ENCODE data around the gene KRTAP19-4. TPM values are rescaled to one million over a fixed set of nuclear protein-coding genes. Genes with fewer than 3 reads are reported as not detected.

KRTAP19-4 gene
- total RNA-seq, 1 experiment from 2014 or later = not detected

DNA sequence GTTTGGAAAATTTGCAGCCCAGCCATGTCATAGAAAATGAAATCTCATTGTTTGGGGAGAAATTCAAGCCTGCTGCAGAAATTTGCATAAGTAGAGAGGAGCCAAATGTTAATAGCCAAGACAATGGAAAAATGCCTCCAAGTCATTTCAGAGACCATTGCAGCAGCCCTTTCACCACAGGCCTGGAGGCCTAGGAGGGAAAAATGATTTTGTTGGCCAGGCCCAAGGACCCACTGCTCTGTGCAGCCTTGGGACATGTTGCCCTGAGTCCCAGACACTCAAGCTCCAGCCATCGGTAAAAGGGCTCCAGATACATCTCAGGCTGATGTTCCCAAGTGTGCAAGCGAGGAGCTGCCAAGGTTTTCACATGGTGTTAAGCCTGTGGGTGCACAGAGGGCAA lies 10.8 kb downstream of the KRTAP19-4 start:
- Histone ChIP-seq H3K4me1 (ENCODE audit: control insufficient read depth, insufficient read depth, low read length) (no peaks in the 10 kb centered on the region), H3K36me3 (ENCODE audit: control insufficient read depth, insufficient read depth, low read length) (no peaks in the 10 kb centered on the region), H3K9me3 (ENCODE audit: control insufficient read depth, insufficient read depth, low read depth, low read length) (no peaks in the 10 kb centered on the region), H3K27me3 (ENCODE audit: control insufficient read depth, insufficient read depth, low read length) (no peaks in the 10 kb centered on the region), H3K27ac (ENCODE audit: low read length) (no peak overlapping the region), H3K4me3 (ENCODE audit: low read depth in 2 of 2, low read length in 2 of 2) (no peak overlapping the region)
- intact Hi-C loops (cut with micrococcal nuclease; ENCODE audit: unreplicated experiment) = no loop called here
- in situ Hi-C loops (cut with HindIII; ENCODE audit: low pct_unique_long_range_greater_than_20kb, low sequenced_read_pairs) = no loop called here
- DNase-seq (ENCODE audit: low read depth, low spot score) (no peak), ATAC-seq (no peak)
- ChIA-PET POLR2A (no interaction called here), CTCF (no interaction called here)
- BruUV-seq (replicated peaks) = no TSS peak
- TF ChIP-seq SIN3A (IDR thresholded peaks at IDR 0.05; ENCODE audit: borderline replicate concordance, insufficient read depth, low read depth, low read length) (no peak), TCF7L2 (IDR thresholded peaks at IDR 0.05; ENCODE audit: low read depth, low read length) (no peak), POLR2AphosphoS5 (IDR thresholded peaks at IDR 0.05; ENCODE audit: low read depth, low read length) (no peak)
- TF ChIP-seq, protein P1, sequence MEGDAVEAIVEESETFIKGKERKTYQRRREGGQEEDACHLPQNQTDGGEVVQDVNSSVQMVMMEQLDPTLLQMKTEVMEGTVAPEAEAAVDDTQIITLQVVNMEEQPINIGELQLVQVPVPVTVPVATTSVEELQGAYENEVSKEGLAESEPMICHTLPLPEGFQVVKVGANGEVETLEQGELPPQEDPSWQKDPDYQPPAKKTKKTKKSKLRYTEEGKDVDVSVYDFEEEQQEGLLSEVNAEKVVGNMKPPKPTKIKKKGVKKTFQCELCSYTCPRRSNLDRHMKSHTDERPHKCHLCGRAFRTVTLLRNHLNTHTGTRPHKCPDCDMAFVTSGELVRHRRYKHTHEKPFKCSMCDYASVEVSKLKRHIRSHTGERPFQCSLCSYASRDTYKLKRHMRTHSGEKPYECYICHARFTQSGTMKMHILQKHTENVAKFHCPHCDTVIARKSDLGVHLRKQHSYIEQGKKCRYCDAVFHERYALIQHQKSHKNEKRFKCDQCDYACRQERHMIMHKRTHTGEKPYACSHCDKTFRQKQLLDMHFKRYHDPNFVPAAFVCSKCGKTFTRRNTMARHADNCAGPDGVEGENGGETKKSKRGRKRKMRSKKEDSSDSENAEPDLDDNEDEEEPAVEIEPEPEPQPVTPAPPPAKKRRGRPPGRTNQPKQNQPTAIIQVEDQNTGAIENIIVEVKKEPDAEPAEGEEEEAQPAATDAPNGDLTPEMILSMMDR (IDR thresholded peaks at IDR 0.05) = no peak
- TF ChIP-seq, protein P2, sequence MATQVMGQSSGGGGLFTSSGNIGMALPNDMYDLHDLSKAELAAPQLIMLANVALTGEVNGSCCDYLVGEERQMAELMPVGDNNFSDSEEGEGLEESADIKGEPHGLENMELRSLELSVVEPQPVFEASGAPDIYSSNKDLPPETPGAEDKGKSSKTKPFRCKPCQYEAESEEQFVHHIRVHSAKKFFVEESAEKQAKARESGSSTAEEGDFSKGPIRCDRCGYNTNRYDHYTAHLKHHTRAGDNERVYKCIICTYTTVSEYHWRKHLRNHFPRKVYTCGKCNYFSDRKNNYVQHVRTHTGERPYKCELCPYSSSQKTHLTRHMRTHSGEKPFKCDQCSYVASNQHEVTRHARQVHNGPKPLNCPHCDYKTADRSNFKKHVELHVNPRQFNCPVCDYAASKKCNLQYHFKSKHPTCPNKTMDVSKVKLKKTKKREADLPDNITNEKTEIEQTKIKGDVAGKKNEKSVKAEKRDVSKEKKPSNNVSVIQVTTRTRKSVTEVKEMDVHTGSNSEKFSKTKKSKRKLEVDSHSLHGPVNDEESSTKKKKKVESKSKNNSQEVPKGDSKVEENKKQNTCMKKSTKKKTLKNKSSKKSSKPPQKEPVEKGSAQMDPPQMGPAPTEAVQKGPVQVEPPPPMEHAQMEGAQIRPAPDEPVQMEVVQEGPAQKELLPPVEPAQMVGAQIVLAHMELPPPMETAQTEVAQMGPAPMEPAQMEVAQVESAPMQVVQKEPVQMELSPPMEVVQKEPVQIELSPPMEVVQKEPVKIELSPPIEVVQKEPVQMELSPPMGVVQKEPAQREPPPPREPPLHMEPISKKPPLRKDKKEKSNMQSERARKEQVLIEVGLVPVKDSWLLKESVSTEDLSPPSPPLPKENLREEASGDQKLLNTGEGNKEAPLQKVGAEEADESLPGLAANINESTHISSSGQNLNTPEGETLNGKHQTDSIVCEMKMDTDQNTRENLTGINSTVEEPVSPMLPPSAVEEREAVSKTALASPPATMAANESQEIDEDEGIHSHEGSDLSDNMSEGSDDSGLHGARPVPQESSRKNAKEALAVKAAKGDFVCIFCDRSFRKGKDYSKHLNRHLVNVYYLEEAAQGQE (IDR thresholded peaks at IDR 0.05; ENCODE audit: insufficient read depth in 1 of 2, low read depth in 2 of 2, low read length in 1 of 2) = no peak

GRCh38 chr21:30482130-30482529 lies 14.8 kb downstream of the KRTAP19-4 start:
- TF ChIP-seq, protein P1 (IDR thresholded peaks at IDR 0.05) = no peak
- no peak for TF ChIP-seq SIN3A (IDR thresholded peaks at IDR 0.05; ENCODE audit: borderline replicate concordance, insufficient read depth, low read depth, low read length)
- no peak for ATAC-seq

More at GRCh38 chr21:30482130-30482529, 14.8 kb downstream of the KRTAP19-4 start:
- no peaks in the 10 kb centered on the region for H3K4me1 ChIP-seq (ENCODE audit: control insufficient read depth, insufficient read depth, low read length)
- BruUV-seq (replicated peaks) = no TSS peak
- H3K27ac ChIP-seq (ENCODE audit: low read length) = no peak overlapping the region
- no peaks in the 10 kb centered on the region for H3K27me3 ChIP-seq (ENCODE audit: control insufficient read depth, insufficient read depth, low read length)
- intact Hi-C loops (cut with micrococcal nuclease; ENCODE audit: unreplicated experiment) = no loop called here
- H3K9me3 ChIP-seq (ENCODE audit: control insufficient read depth, insufficient read depth, low read depth, low read length) = no peaks in the 10 kb centered on the region
- H3K36me3 ChIP-seq (ENCODE audit: control insufficient read depth, insufficient read depth, low read length) = no peaks in the 10 kb centered on the region
- ChIA-PET POLR2A (no interaction called here), CTCF (no interaction called here)
- no peak overlapping the region for H3K4me3 ChIP-seq (ENCODE audit: low read depth in 2 of 2, low read length in 2 of 2)
- no peak for DNase-seq (ENCODE audit: low read depth, low spot score)
- in situ Hi-C loops (cut with HindIII; ENCODE audit: low pct_unique_long_range_greater_than_20kb, low sequenced_read_pairs) = no loop called here

All from Panc1 (cell line).